ENCODE measurements around the gene IQSEC1.

Gene IQSEC1

DNA sequence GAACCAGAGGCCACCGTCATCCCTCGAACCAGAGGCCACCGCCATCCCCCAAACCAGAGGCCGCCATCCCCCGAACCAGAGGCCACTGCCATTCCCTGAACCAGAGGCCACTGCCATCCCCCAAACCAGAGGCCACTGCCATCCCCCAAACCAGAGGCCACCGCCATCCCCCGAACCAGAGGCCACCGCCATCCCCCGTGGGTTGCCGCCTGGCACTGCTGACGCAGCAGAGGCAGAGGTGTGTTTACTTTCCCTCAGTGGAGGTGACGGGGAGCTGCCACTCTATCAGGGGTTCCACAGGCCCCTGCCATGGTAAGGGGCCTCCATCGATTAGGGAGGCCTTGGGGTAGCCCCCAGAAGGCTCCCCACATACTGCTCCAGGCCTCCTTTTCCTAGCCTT, 1.5 kb downstream of the IQSEC1 start:
- no peak overlapping the region for H3K9ac ChIP-seq (ENCODE audit: low read length)
- H3K27ac ChIP-seq (ENCODE audit: low read length): no peak overlapping the region
- no peaks in the 10 kb centered on the region for H3K9me3 ChIP-seq (ENCODE audit: control insufficient read depth, low read depth, low read length)
- H3K4me3 ChIP-seq (ENCODE audit: low read length): no peak overlapping the region
- no peaks in the 10 kb centered on the region for H3K36me3 ChIP-seq (ENCODE audit: control insufficient read depth, low read depth, low read length)
- peaks cover 46% of the 10 kb centered on the region for H3K27me3 ChIP-seq (ENCODE audit: control insufficient read depth, insufficient read depth, low read length)
- H3K4me1 ChIP-seq (ENCODE audit: control insufficient read depth, low read depth, low read length): peaks cover 8% of the 10 kb centered on the region

DNA sequence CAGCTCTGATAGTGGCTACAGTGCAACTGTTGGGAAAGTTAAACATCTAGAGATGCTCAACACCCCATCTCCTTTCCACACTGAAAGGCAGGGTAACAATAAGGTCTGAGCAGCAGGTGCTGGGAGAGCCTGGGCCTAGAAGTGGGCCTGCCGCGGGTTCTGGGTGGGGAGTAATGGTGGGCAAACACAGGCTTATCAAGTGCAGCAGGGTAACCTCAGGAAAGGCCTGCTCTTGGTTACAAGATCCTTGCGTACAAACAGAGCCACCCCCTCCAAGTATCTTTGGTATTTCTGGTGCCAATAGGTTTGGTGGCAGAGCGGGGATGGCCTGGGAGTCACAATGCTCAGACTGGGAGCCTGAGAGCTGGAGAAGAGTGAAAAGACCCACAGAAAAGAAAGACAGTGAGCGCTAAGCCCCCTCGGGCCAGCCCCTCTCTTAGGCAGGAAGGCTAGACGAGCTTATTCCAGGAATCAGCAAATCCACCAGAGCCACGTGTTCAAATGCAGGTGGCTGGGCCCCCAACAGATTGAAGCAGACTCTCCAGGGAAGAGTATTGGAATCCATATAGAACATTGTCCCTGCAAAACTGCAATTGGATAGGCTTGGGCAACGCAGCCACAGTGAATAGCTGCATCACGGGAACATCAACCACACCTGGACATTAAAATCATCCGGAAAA, 2.7 kb downstream of the IQSEC1 start:
- H3K36me3 ChIP-seq (ENCODE audit: control insufficient read depth, low read depth, low read length): no peaks in the 10 kb centered on the region
- no peak overlapping the region for H3K27ac ChIP-seq (ENCODE audit: low read length)
- no peak overlapping the region for H3K4me3 ChIP-seq (ENCODE audit: low read length)

DNA sequence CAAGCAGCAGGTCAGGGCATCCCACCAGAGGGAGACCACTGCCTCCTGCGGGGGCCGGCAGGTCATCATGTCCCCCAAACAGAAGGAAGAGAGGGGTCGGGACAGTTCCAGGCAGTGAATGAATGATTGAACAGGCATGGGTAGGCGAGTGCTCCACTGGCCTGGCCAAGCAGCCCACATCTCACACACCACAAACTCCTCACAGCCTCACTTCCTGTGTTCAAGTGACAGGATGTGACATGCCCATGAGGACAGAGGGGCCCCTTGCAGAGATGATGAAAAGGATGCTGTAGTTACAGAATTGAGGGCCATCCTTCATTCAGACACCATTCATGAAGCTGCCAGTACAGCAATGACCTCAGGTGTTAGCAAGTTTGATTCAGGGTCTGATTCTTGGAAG, 3.7 kb downstream of the IQSEC1 start:
- Histone ChIP-seq H3K27ac (ENCODE audit: low read length) (no peak overlapping the region), H3K4me3 (ENCODE audit: low read length) (no peak overlapping the region), H3K9me3 (ENCODE audit: control insufficient read depth, low read depth, low read length) (no peaks in the 10 kb centered on the region), H3K36me3 (ENCODE audit: control insufficient read depth, low read depth, low read length) (no peaks in the 10 kb centered on the region), H3K27me3 (ENCODE audit: control insufficient read depth, insufficient read depth, low read length) (peaks cover 27% of the 10 kb centered on the region), H3K9ac (ENCODE audit: low read length) (no peak overlapping the region), H3K4me1 (ENCODE audit: control insufficient read depth, low read depth, low read length) (peaks cover 8% of the 10 kb centered on the region)

More for the DNA sequence above, 2.7 kb downstream of the IQSEC1 start:
- Histone ChIP-seq H3K9ac (ENCODE audit: low read length) (no peak overlapping the region), H3K9me3 (ENCODE audit: control insufficient read depth, low read depth, low read length) (no peaks in the 10 kb centered on the region), H3K27me3 (ENCODE audit: control insufficient read depth, insufficient read depth, low read length) (peaks cover 37% of the 10 kb centered on the region), H3K4me1 (ENCODE audit: control insufficient read depth, low read depth, low read length) (peaks cover 8% of the 10 kb centered on the region)

DNA sequence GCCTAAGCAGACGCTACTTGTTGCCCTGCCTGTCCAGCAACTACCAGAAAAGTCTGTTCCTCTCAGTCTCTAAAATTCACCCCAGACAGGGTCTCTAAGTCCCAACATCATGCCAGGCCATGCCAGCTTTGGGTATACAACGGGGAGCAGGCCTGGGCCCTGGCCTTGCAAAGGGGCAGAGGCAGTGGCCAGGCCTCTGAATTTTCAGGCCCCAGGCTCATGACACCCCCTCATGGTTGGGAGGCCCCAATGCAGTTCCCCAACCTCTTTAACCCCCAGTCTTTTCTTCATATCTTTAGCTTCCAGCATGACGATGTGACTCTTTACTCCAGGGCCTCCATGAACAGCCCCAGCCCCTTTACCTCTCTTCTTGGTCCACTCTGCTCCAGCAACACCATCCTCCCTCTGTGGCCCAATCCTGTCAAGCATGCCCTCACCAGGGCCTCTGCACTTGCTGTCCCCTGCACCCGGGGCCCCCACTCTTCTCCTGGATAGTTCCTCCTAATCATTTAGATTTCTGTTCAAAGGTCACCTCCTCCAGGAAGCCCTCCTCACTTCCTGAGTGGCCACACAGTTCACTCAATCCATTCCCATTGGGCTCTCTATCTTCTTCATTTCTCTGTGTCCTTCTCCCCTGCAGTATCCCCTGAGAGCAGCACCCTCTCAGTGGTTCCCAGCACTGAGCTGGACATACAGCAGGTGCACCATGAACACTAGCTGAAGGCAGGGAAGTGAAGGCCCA, 4.8 kb downstream of the IQSEC1 start:
- Histone ChIP-seq H3K9ac (ENCODE audit: low read length) (no peak overlapping the region), H3K4me1 (ENCODE audit: control insufficient read depth, low read depth, low read length) (peaks cover 8% of the 10 kb centered on the region), H3K4me3 (ENCODE audit: low read length) (no peak overlapping the region), H3K9me3 (ENCODE audit: control insufficient read depth, low read depth, low read length) (no peaks in the 10 kb centered on the region), H3K27me3 (ENCODE audit: control insufficient read depth, insufficient read depth, low read length) (peaks cover 17% of the 10 kb centered on the region), H3K27ac (ENCODE audit: low read length) (no peak overlapping the region), H3K36me3 (ENCODE audit: control insufficient read depth, low read depth, low read length) (no peaks in the 10 kb centered on the region)

- H3K4me1 ChIP-seq (ENCODE audit: control insufficient read depth, low read depth, low read length): peaks cover 6% of the 10 kb centered on the region
- no peak overlapping the region for H3K9ac ChIP-seq (ENCODE audit: low read length)
- H3K27me3 ChIP-seq (ENCODE audit: control insufficient read depth, insufficient read depth, low read length): peaks cover 10% of the 10 kb centered on the region
- no peaks in the 10 kb centered on the region for H3K36me3 ChIP-seq (ENCODE audit: control insufficient read depth, low read depth, low read length)
- no peak overlapping the region for H3K27ac ChIP-seq (ENCODE audit: low read length)
- no peak overlapping the region for H3K4me3 ChIP-seq (ENCODE audit: low read length)
- no peaks in the 10 kb centered on the region for H3K9me3 ChIP-seq (ENCODE audit: control insufficient read depth, low read depth, low read length)
Measured at GRCh38 chr3:13067778-13068177, 5.5 kb downstream of the IQSEC1 start.

DNA sequence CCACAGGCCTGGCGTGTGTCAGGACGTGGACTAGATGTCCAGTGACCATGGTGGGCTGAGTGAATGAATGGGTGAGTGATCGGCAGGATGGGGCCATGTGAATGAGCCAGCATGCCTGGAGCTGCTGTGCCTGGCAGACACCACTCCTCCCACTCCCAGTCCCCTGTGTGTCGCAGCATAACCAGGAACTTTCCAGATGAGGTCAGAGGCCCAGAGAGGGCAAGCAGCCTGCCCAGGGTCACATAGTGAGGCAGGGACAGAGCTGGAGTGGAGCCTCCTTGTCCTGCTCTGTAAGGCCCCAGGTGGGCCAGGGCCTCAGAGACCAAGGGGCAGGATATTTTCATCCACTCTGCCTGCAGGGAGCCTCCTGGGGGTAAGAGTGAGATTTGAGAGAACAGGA, 6.4 kb downstream of the IQSEC1 start:
- peaks cover under 1% of the 10 kb centered on the region for H3K27me3 ChIP-seq (ENCODE audit: control insufficient read depth, insufficient read depth, low read length)
- H3K27ac ChIP-seq (ENCODE audit: low read length): no peak overlapping the region
- H3K9me3 ChIP-seq (ENCODE audit: control insufficient read depth, low read depth, low read length): no peaks in the 10 kb centered on the region
- no peaks in the 10 kb centered on the region for H3K4me1 ChIP-seq (ENCODE audit: control insufficient read depth, low read depth, low read length)
- no peaks in the 10 kb centered on the region for H3K36me3 ChIP-seq (ENCODE audit: control insufficient read depth, low read depth, low read length)
- H3K9ac ChIP-seq (ENCODE audit: low read length): no peak overlapping the region
- H3K4me3 ChIP-seq (ENCODE audit: low read length): no peak overlapping the region

- no peak overlapping the region for H3K4me3 ChIP-seq (ENCODE audit: low read length)
- no peaks in the 10 kb centered on the region for H3K9me3 ChIP-seq (ENCODE audit: control insufficient read depth, low read depth, low read length)
- no peak overlapping the region for H3K27ac ChIP-seq (ENCODE audit: low read length)
- no peaks in the 10 kb centered on the region for H3K27me3 ChIP-seq (ENCODE audit: control insufficient read depth, insufficient read depth, low read length)
- H3K36me3 ChIP-seq (ENCODE audit: control insufficient read depth, low read depth, low read length): no peaks in the 10 kb centered on the region
- no peaks in the 10 kb centered on the region for H3K4me1 ChIP-seq (ENCODE audit: control insufficient read depth, low read depth, low read length)
- H3K9ac ChIP-seq (ENCODE audit: low read length): no peak overlapping the region
Measured at GRCh38 chr3:13066236-13066635, 7.0 kb downstream of the IQSEC1 start.

GRCh38 chr3:13065727-13066126, 7.5 kb downstream of the IQSEC1 start:
- H3K27me3 ChIP-seq (ENCODE audit: control insufficient read depth, insufficient read depth, low read length): no peaks in the 10 kb centered on the region
- H3K4me3 ChIP-seq (ENCODE audit: low read length): no peak overlapping the region
- H3K9ac ChIP-seq (ENCODE audit: low read length): no peak overlapping the region
- H3K4me1 ChIP-seq (ENCODE audit: control insufficient read depth, low read depth, low read length): no peaks in the 10 kb centered on the region
- H3K27ac ChIP-seq (ENCODE audit: low read length): no peak overlapping the region
- H3K9me3 ChIP-seq (ENCODE audit: control insufficient read depth, low read depth, low read length): no peaks in the 10 kb centered on the region
- no peaks in the 10 kb centered on the region for H3K36me3 ChIP-seq (ENCODE audit: control insufficient read depth, low read depth, low read length)

DNA sequence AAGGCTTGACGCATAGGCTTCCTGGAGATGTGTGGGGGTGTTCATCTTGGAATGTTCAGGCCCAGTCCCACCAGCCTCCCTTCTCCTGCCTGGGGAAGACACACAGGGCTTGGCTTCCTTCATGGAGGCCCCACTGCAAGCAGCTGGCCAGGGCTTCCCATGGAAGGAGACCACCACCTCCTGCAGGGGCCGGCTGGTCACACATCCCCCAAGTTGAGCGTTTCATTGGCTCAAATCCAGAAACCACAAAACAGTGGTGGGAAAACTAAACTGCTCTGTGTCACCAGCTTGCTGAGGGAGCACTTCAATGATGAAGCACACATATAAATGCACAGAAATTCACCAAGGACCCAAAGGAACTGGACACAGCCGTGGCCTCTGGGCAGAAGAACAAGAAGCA, 8.3 kb downstream of the IQSEC1 start:
- no peaks in the 10 kb centered on the region for H3K4me1 ChIP-seq (ENCODE audit: control insufficient read depth, low read depth, low read length)

GRCh38 chr3:13064159-13064868, 8.9 kb downstream of the IQSEC1 start:
- Histone ChIP-seq H3K4me3 (ENCODE audit: low read length) (no peak overlapping the region), H3K4me1 (ENCODE audit: control insufficient read depth, low read depth, low read length) (no peaks in the 10 kb centered on the region), H3K27ac (ENCODE audit: low read length) (no peak overlapping the region), H3K27me3 (ENCODE audit: control insufficient read depth, insufficient read depth, low read length) (no peaks in the 10 kb centered on the region), H3K9ac (ENCODE audit: low read length) (no peak overlapping the region), H3K36me3 (ENCODE audit: control insufficient read depth, low read depth, low read length) (no peaks in the 10 kb centered on the region), H3K9me3 (ENCODE audit: control insufficient read depth, low read depth, low read length) (no peaks in the 10 kb centered on the region)

More for the DNA sequence above, 8.3 kb downstream of the IQSEC1 start:
- H3K27me3 ChIP-seq (ENCODE audit: control insufficient read depth, insufficient read depth, low read length): no peaks in the 10 kb centered on the region
- H3K9me3 ChIP-seq (ENCODE audit: control insufficient read depth, low read depth, low read length): no peaks in the 10 kb centered on the region
- no peak overlapping the region for H3K9ac ChIP-seq (ENCODE audit: low read length)
- no peak overlapping the region for H3K4me3 ChIP-seq (ENCODE audit: low read length)
- no peaks in the 10 kb centered on the region for H3K36me3 ChIP-seq (ENCODE audit: control insufficient read depth, low read depth, low read length)
- no peak overlapping the region for H3K27ac ChIP-seq (ENCODE audit: low read length)

- Histone ChIP-seq H3K4me3 (ENCODE audit: low read length) (no peak overlapping the region), H3K9ac (ENCODE audit: low read length) (no peak overlapping the region), H3K27me3 (ENCODE audit: control insufficient read depth, insufficient read depth, low read length) (no peaks in the 10 kb centered on the region), H3K4me1 (ENCODE audit: control insufficient read depth, low read depth, low read length) (no peaks in the 10 kb centered on the region), H3K27ac (ENCODE audit: low read length) (no peak overlapping the region), H3K36me3 (ENCODE audit: control insufficient read depth, low read depth, low read length) (no peaks in the 10 kb centered on the region), H3K9me3 (ENCODE audit: control insufficient read depth, low read depth, low read length) (no peaks in the 10 kb centered on the region)
Measured at GRCh38 chr3:13063225-13063624, 10.0 kb downstream of the IQSEC1 start.

All from iPS-18a (cell line).